GM23248 (cell line): Measurements from ENCODE around the gene KDM6A.

ENCODE experiments used
- EZH2 ChIP-seq: fragments of 200-600 bp; sonication (generic); IDR thresholded peaks from 2 replicates; pipeline ENCODE4 v1.6.1; 2018; ENCODE audit warnings: antibody characterized with exemption, mild to moderate bottlenecking; ENCODE audit not compliant: insufficient read depth, poor library complexity, severe bottlenecking
- EZH2phosphoT487 ChIP-seq: fragments of 200-600 bp; sonication (generic); IDR thresholded peaks from 2 replicates; pipeline ENCODE4 v1.6.1; 2018; ENCODE audit warnings: antibody characterized with exemption, moderate library complexity, mild to moderate bottlenecking, low read depth; ENCODE audit not compliant: insufficient read depth

DNA sequence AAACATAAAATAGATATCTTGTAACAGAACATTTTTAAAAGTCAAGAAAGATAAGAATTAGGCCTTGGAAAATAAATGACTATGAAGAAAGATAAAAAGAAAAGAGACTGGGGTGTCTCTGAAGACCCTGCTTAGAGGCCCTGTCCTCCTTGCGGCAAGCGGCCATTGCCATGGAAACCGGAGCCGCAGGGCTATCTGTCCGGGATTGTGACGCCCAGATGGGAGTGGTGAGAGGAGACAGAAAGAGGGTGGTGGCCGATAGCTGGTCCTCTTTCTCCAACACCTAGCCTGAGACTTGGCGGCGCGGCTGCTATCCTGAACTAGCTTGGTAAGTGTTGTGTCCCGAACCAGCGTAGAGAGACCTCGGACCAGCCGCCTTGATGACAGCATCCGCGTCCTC lies 29.2 kb upstream of the KDM6A start, which contains the start of gene DUSP21:
- TF ChIP-seq EZH2 (no peak), EZH2phosphoT487 (no peak)
